GM06990 (cell line): ENCODE measurements around the gene RUVBL1.

Experiments used
- DNase-seq: peaks from one replicate; pipeline ENCODE4 v3.0.0-alpha.2; 2011; ENCODE audit not compliant: insufficient read length; ENCODE audit errors: extremely low read depth
- H3K27me3 ChIP-seq: replicated peaks from 2 replicates; pipeline ENCODE4 v1.6.0; 2011; ENCODE audit warnings: low read length; ENCODE audit not compliant: control insufficient read depth, insufficient read depth
- H3K36me3 ChIP-seq: 2 replicates; pipeline ENCODE4 v1.5.1; 2011; ENCODE audit warnings: low read length; ENCODE audit not compliant: control insufficient read depth, insufficient read depth
- H3K4me3 ChIP-seq: replicated peaks from 2 replicates; pipeline ENCODE4 v1.5.1; 2011; ENCODE audit warnings: low read depth, mild to moderate bottlenecking, control low read depth, low read length
- CTCF ChIP-seq: IDR thresholded peaks from 2 replicates; pipeline ENCODE4 v1.5.1; 2011; ENCODE audit warnings: low read length, control low read depth, mild to moderate bottlenecking, inconsistent platforms; ENCODE audit not compliant: insufficient read depth, poor library complexity, severe bottlenecking

The RUVBL1 gene

GRCh38 chr3:128153156-128154041 lies 29.8 kb upstream of the RUVBL1 start, which contains the start of gene EEFSEC:
TSS of gene EEFSEC (plus strand) at chr3:128153481. CDS start at chr3:128153508, 27 bp downstream.
- DNase-seq: peak; percentile 91
- no peak for TF ChIP-seq CTCF
- peak within 1 kb of the TSS; percentile 97 for H3K4me3 ChIP-seq
- H3K36me3 ChIP-seq: peaks cover 2% of the 10 kb centered on the region; the same call in 1 of the 2 replicates
- H3K27me3 ChIP-seq: no peaks in the 10 kb centered on the region

GRCh38 chr3:128152419-128153155 lies 29.0 kb upstream of the RUVBL1 start:
- Histone ChIP-seq H3K36me3 (peaks cover 2% of the 10 kb centered on the region; the same call in 1 of the 2 replicates), H3K27me3 (no peaks in the 10 kb centered on the region), H3K4me3 (peak overlapping the region; percentile 97)
- TF ChIP-seq CTCF: no peak
- DNase-seq: no peak

- TF ChIP-seq CTCF: no peak
- Histone ChIP-seq H3K27me3 (no peaks in the 10 kb centered on the region), H3K36me3 (no peaks in the 10 kb centered on the region; the same call in 1 of the 2 replicates), H3K4me3 (no peak overlapping the region)
- no peak for DNase-seq
These were observed 28.2 kb upstream of the RUVBL1 start for GRCh38 chr3:128151758-128152274.

- no peak for DNase-seq
- Histone ChIP-seq H3K36me3 (no peaks in the 10 kb centered on the region), H3K27me3 (no peaks in the 10 kb centered on the region), H3K4me3 (no peak overlapping the region)
- no peak for TF ChIP-seq CTCF
These were observed 26.0 kb upstream of the RUVBL1 start for GRCh38 chr3:128149650-128150049.

- Histone ChIP-seq H3K27me3 (no peaks in the 10 kb centered on the region), H3K36me3 (no peaks in the 10 kb centered on the region), H3K4me3 (no peak overlapping the region)
- no peak for TF ChIP-seq CTCF
- DNase-seq: no peak
These were observed 22.6 kb upstream of the RUVBL1 start for GRCh38 chr3:128146201-128146600.
